ENCODE measurements around the gene GLCE. TPM values are rescaled to one million over a fixed set of nuclear protein-coding genes. Genes with fewer than 3 reads are reported as not detected.

The GLCE gene
- total and polyA plus RNA-seq, 9 of the 15 experiments (the other 6 are each of a cell fraction or from before 2014, with no cell fraction given): 4.6 to 12.3 (median 10.6) TPM

DNA sequence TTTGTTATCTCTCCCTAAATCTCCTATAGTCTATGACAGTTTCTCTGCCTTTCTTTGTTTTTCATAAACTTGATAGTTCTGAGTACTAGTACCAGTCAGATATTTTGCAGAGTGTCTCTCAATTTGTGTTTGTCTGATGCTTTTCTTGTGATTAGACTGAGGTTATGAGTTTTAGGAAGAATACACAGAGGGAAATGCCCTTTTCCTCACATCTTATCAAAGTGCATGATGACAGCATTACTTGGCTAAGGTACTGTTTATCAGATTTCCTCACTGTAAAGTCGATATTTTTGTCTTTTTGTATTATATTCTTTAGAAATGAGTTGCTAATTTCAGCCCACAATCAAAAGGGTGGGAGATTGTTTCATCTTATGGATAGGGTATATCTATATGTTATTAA lies 45.6 kb downstream of the GLCE start:
- no peak for ATAC-seq
- no peak for DNase-seq (ENCODE audit: extremely low read depth in 1 of 4, low spot score in 3 of 4)
- Histone ChIP-seq H3K9me1 (ENCODE audit: control insufficient read depth, insufficient read depth, low read length) (no peaks in the 10 kb centered on the region), H4K20me1 (replicated peaks; ENCODE audit: control insufficient read depth, insufficient read depth, low read length) (no peaks in the 10 kb centered on the region), H3K4me3 (no peak overlapping the region), H3K79me2 (ENCODE audit: control insufficient read depth, insufficient read depth, low read length) (no peaks in the 10 kb centered on the region), H3K9ac (ENCODE audit: insufficient read depth in 1 of 2, low read depth in 2 of 2, low read length in 2 of 2) (no peak overlapping the region), H2AFZ (ENCODE audit: low read depth, low read length) (no peak overlapping the region), H3K4me2 (ENCODE audit: insufficient read depth, low read length) (no peak overlapping the region), H3K4me1 (replicated peaks in 1 of 2; ENCODE audit: control insufficient read depth in 2 of 2, insufficient read depth in 2 of 2, low read length in 2 of 2) (no peaks in the 10 kb centered on the region), H3K36me3 (ENCODE audit: control insufficient read depth, insufficient read depth, low read length) (no peaks in the 10 kb centered on the region), H3K27me3 (ENCODE audit: control insufficient read depth in 2 of 2, insufficient read depth in 2 of 2, low read length in 2 of 2) (no peaks in the 10 kb centered on the region), H3K27ac (ENCODE audit: extremely low read depth, low read depth, low read length) (no peak overlapping the region), H3K9me3 (replicated peaks; ENCODE audit: control insufficient read depth, insufficient read depth, low read depth, low read length) (no peaks in the 10 kb centered on the region)
- WGBS (ENCODE audit: insufficient coverage, low coverage, missing lambda C conversion rate): 0% methylated on average over 1 of the region's 1 CpG
- in situ Hi-C loops (cut with MboI): no loop called here
- no TSS peak for BruUV-seq (replicated peaks)
- CTCF ChIA-PET (ENCODE audit: low intra/inter-chr PET ratio): no interaction called here
- no peak for FAIRE-seq
- intact Hi-C loops (cut with micrococcal nuclease): no loop called here
- POLR2A ChIA-PET: no interaction called here
- no peak for TF ChIP-seq DPF2 (IDR thresholded peaks at IDR 0.05)
- no peak for TF ChIP-seq IFI16 (CRISPR knock-in tag; IDR thresholded peaks at IDR 0.05)
- TF ChIP-seq ZNF143 (CRISPR knock-in tag; IDR thresholded peaks at IDR 0.05): no peak
- TF ChIP-seq TRIM24 (IDR thresholded peaks at IDR 0.05): no peak
- no peak for TF ChIP-seq EZH2 (IDR thresholded peaks at IDR 0.05; ENCODE audit: borderline replicate concordance, low read depth, low read length)
- TF ChIP-seq CHD1 (IDR thresholded peaks at IDR 0.05; ENCODE audit: low read length): no peak
- TF ChIP-seq, protein P1, sequence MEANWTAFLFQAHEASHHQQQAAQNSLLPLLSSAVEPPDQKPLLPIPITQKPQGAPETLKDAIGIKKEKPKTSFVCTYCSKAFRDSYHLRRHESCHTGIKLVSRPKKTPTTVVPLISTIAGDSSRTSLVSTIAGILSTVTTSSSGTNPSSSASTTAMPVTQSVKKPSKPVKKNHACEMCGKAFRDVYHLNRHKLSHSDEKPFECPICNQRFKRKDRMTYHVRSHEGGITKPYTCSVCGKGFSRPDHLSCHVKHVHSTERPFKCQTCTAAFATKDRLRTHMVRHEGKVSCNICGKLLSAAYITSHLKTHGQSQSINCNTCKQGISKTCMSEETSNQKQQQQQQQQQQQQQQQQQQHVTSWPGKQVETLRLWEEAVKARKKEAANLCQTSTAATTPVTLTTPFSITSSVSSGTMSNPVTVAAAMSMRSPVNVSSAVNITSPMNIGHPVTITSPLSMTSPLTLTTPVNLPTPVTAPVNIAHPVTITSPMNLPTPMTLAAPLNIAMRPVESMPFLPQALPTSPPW (CRISPR knock-in tag; IDR thresholded peaks at IDR 0.05): no peak
- TF ChIP-seq SMARCA4 (IDR thresholded peaks at IDR 0.05): no peak
- TF ChIP-seq, protein P2, sequence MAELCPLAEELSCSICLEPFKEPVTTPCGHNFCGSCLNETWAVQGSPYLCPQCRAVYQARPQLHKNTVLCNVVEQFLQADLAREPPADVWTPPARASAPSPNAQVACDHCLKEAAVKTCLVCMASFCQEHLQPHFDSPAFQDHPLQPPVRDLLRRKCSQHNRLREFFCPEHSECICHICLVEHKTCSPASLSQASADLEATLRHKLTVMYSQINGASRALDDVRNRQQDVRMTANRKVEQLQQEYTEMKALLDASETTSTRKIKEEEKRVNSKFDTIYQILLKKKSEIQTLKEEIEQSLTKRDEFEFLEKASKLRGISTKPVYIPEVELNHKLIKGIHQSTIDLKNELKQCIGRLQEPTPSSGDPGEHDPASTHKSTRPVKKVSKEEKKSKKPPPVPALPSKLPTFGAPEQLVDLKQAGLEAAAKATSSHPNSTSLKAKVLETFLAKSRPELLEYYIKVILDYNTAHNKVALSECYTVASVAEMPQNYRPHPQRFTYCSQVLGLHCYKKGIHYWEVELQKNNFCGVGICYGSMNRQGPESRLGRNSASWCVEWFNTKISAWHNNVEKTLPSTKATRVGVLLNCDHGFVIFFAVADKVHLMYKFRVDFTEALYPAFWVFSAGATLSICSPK (IDR thresholded peaks at IDR 0.05; ENCODE audit: borderline replicate concordance): no peak
- TF ChIP-seq PBX2 (CRISPR knock-in tag; IDR thresholded peaks at IDR 0.05; ENCODE audit: low read depth): no peak
- TF ChIP-seq PBX2 (tag; conservative IDR thresholded peaks at IDR 0.05; ENCODE audit: low read depth): no peak
- no peak for TF ChIP-seq FOSL1 (tag; conservative IDR thresholded peaks at IDR 0.05)
- no peak for TF ChIP-seq RBM15 (IDR thresholded peaks at IDR 0.05; ENCODE audit: insufficient read depth, low read length)
- no peak for TF ChIP-seq ZNF551 (CRISPR knock-in tag; IDR thresholded peaks at IDR 0.05)
- TF ChIP-seq, protein P3, sequence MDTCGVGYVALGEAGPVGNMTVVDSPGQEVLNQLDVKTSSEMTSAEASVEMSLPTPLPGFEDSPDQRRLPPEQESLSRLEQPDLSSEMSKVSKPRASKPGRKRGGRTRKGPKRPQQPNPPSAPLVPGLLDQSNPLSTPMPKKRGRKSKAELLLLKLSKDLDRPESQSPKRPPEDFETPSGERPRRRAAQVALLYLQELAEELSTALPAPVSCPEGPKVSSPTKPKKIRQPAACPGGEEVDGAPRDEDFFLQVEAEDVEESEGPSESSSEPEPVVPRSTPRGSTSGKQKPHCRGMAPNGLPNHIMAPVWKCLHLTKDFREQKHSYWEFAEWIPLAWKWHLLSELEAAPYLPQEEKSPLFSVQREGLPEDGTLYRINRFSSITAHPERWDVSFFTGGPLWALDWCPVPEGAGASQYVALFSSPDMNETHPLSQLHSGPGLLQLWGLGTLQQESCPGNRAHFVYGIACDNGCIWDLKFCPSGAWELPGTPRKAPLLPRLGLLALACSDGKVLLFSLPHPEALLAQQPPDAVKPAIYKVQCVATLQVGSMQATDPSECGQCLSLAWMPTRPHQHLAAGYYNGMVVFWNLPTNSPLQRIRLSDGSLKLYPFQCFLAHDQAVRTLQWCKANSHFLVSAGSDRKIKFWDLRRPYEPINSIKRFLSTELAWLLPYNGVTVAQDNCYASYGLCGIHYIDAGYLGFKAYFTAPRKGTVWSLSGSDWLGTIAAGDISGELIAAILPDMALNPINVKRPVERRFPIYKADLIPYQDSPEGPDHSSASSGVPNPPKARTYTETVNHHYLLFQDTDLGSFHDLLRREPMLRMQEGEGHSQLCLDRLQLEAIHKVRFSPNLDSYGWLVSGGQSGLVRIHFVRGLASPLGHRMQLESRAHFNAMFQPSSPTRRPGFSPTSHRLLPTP (IDR thresholded peaks at IDR 0.05; ENCODE audit: borderline replicate concordance, extremely low read depth, insufficient read length): no peak
